ENCODE data around the gene CFAP141.

GRCh38 chr1:154237435-154237834 lies 31.3 kb upstream of the CFAP141 start:
- TF ChIP-seq, protein P1, sequence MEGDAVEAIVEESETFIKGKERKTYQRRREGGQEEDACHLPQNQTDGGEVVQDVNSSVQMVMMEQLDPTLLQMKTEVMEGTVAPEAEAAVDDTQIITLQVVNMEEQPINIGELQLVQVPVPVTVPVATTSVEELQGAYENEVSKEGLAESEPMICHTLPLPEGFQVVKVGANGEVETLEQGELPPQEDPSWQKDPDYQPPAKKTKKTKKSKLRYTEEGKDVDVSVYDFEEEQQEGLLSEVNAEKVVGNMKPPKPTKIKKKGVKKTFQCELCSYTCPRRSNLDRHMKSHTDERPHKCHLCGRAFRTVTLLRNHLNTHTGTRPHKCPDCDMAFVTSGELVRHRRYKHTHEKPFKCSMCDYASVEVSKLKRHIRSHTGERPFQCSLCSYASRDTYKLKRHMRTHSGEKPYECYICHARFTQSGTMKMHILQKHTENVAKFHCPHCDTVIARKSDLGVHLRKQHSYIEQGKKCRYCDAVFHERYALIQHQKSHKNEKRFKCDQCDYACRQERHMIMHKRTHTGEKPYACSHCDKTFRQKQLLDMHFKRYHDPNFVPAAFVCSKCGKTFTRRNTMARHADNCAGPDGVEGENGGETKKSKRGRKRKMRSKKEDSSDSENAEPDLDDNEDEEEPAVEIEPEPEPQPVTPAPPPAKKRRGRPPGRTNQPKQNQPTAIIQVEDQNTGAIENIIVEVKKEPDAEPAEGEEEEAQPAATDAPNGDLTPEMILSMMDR (IDR thresholded peaks at IDR 0.05) = no peak
- no peak for TF ChIP-seq POLR2A (IDR thresholded peaks at IDR 0.05)

Data from lower leg skin (tissue), 3 donors.